IMR-90 (cell line): Measurements from ENCODE around the gene ATP2B2.

Experiments used
- RFX5 ChIP-seq: IDR thresholded peaks from 2 replicates; pipeline ENCODE4 v1.8.0; 2012; ENCODE audit warnings: low read depth, mild to moderate bottlenecking, low read length, moderate library complexity
- TF ChIP-seq, protein P1 (sequence below): conservative IDR thresholded peaks from 2 replicates; pipeline ENCODE4 v1.5.1; 2012; ENCODE audit warnings: mild to moderate bottlenecking, low read depth, low read length, improper control_type of control experiment

DNA sequence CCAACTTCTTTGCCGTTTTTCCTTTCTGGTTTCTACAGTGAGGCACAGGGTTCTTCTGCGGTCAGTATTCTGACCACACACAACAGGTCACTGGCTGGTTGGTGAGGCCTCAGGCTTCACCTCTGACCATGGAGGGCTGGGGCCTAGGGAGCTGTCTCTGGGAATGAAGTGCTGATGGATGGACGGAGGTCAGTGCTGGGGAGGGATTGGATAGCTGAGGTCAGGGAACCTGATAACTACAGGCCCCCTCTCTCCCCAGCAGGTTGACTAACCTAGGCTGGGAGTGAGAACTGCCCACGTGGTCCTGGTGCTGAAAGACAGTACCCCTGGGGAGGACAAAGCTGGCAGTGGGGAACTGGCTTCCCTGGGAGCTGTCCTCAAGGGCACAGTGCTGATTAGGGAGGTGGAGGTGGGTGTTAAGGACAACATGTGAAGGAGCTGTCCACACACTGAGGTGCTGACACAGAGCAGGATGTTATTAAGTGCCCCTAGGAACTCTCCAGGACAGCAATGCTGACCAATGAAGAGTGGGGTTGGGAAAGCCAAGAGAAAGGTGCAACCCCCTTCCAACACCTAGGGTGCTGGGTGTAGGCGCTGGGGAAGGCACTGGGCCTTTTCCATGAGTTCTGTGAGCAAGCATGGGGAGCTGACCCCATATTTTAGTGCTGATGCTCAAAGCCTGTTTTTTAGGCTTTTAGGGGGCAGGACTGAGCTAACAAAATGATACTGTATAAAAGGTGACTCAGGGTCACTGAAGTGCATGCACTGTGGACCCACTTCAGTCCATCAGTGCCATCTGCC, 45.2 kb downstream of the ATP2B2 start:
- TF ChIP-seq, protein P1, sequence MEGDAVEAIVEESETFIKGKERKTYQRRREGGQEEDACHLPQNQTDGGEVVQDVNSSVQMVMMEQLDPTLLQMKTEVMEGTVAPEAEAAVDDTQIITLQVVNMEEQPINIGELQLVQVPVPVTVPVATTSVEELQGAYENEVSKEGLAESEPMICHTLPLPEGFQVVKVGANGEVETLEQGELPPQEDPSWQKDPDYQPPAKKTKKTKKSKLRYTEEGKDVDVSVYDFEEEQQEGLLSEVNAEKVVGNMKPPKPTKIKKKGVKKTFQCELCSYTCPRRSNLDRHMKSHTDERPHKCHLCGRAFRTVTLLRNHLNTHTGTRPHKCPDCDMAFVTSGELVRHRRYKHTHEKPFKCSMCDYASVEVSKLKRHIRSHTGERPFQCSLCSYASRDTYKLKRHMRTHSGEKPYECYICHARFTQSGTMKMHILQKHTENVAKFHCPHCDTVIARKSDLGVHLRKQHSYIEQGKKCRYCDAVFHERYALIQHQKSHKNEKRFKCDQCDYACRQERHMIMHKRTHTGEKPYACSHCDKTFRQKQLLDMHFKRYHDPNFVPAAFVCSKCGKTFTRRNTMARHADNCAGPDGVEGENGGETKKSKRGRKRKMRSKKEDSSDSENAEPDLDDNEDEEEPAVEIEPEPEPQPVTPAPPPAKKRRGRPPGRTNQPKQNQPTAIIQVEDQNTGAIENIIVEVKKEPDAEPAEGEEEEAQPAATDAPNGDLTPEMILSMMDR: no peak
- no peak for TF ChIP-seq RFX5
